Hematopoietic multipotent progenitor cell treated with erythropoietin and hydrocortisone succinate and interleukin-3 and kit ligand, for 17 days (in vitro differentiated cells): ENCODE data around the gene TFB2M.

ENCODE experiments used
- DNase-seq: peaks from one replicate; pipeline ENCODE4 v3.0.0-alpha.2; 2015; ENCODE audit warnings: low spot score

Gene TFB2M

DNA sequence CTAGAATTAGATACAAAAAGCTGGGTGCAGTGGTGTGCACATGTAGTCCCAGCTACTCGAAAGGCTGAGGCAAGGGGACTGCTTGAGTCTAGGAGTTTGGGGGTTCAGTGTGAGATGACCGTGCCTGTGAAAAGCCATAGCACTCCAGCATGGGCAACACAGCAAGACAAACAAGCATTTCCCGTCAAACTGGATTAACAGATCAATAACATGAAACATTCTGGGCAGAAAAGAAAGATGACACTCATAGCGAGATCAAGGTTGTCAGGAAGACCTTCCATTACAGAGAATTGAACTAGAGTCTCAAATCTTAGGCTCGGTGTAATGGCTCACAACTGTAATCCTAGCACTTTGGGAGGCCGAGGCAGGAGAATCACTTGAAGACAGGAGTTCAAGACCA, 14.0 kb downstream of the TFB2M start:
- no peak for DNase-seq

GRCh38 chr1:246550402-246550801, 15.7 kb downstream of the TFB2M start:
- no peak for DNase-seq

- no peak for DNase-seq
Observed at GRCh38 chr1:246549665-246550064, 16.4 kb downstream of the TFB2M start.

DNA sequence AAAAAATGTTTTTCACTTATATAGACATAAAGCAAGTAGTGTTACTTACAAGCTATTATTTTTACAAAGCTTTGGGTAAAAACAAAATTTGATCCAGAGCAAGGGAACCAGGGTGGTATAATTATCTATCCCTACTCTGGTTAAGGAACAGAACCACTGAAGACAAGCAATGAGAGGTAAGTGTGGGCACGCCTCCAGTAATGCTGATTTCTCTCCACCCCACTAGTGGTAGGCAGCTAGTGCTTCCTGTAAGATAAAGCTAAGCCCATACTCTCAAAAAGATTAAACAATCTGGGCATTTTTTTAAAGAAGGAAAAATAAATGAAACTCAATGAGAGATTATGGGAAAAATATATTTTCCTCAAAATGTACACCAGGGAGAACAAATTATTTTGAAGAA, 22.1 kb downstream of the TFB2M start:
- no peak for DNase-seq

- no peak for DNase-seq
Observed at GRCh38 chr1:246540738-246541491, 25.1 kb downstream of the TFB2M start.

DNA sequence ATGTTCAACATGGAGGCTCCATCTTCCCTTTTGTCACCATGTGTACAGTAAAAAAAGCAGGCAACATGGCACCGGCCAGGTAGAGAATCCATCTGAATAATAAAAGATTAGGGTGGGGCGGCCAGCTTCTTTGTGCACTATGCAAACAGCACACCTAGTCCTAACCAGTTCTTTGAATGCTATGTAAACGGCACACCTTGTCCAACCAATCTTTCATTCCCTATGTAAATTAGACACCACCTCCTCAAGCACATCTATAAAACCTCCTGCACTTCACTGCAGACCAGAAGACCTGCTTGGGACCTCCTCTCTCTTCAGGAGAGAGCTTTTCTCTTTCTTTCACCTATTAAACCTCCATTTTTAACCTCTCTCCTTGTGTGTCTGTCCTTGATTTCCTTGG, 28.2 kb downstream of the TFB2M start:
- DNase-seq, result no peak

- DNase-seq, result no peak
Observed at GRCh38 chr1:246537441-246537840, 28.6 kb downstream of the TFB2M start.

DNA sequence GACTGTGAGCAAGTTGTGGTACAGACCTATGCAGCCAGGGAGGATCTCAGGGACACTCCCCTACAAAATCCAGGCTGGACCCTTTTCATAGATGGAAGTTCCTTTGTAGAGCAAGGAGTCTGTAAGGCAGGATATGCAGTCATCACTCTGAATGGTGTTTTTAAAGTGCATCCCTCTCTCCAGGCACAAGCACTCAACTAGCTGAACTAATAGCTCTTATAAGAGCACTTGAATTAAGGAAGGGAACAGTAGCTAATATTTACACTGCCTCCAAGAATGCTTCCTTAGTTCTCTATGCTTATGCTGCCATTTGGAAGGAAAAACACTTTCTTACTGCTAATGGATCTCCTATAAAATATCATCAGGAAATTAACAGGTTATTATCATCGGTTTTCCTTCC, 31.9 kb downstream of the TFB2M start:
- no peak for DNase-seq

DNA sequence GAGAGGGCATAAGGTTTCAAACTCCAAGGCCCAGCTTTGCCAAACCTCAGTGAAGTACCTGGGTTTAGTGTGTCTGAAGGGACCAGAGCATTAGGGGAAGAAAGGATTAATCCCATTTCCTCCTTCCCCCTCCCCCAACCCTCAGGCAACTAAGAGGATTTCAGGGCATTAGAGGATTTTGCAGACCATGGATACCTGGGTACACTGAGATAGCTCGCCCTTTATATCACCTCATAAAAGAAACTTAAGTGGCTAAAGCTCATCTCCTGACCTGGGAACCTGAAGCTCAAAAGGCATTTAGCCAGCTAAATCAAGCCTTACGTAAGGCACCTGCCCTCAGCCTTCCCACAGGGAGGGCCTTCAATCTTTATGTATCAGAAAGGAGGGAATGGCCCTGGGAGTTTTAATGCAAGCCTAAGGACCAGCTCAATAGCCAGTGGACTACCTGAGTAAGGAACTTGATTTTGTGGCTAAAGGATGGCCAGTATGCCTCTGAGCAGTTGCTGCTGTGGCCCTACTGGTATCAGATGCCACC, 32.6 kb downstream of the TFB2M start:
- no peak for DNase-seq

DNA sequence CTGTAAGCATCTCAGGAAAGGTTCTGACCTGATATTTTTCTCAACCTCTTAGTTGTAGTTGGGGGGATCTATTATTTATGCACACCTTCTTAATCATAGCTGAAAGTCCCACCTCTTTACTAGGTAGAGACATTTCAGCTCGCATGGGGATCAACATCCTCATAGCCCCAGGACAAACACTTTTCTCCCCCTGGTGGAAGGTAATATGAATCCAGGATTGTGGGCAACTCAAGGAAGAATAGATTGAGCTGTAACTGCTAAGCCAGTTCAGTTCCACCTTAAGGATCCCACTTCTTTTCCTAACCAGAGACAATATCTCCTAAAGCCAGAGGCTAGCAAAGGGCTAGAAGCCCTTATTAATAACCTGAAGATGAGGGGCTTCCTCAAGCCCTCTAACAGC, 33.5 kb downstream of the TFB2M start:
- DNase-seq, result no peak

DNA sequence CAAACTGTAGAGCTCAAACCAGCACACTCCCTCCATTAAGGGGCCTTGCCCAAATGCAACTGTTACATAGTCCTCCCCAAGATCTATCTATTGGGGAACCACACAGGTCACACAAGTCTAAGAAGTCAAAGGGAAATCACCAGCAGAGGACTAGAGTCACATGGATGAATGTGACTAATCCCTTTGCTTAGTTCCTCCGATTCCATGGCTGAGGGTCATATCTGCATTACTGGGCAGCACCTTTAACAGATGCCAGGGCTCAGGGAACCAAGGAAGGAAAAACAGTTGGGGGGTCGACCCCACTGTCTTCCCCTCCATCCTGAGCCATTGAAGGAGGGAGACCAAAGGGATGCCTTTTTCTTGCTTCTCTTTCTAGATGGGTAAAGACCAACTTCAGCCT, 35.6 kb downstream of the TFB2M start:
- DNase-seq, result no peak

DNA sequence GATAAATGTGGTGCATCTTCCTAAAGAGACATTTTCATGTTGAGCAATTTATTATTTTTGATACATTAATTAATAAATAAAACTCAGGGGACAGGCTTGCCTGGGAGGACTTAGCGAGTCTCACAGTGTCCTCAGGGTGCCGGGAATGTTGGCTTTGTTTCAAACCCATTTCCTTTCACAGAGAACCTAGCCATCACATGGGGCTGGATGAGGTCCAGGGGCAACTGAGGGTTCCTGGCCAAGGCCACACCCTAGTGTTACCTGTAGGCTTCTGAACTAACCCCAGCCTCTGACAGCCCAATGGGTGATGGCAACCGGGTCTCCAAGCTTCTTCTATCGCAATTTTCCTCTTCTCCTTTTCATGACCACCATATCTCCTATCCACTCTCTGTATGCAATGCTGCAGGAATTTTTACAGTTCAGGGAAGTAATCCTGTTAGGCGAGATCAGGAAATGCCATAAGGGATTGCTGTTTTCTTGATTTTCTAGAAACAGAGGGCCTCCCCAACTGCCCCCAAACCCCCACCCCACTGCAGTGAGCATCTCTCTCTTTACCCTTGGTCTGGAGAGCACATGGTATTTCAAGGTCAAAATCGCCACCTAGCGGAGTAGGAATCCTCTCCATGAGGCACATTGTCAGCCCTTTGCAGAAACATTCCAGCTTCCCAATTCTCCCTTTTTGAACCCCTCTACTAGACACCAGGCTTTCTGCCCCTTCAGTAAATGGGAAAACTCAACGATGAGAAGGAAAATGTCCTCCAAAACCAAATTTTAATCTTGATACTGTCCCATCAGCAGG, 36.9 kb downstream of the TFB2M start:
- DNase-seq, result no peak

GRCh38 chr1:246527402-246528088, 38.5 kb downstream of the TFB2M start:
- DNase-seq, result no peak

- DNase-seq, result no peak
Observed at GRCh38 chr1:246526915-246527314, 39.1 kb downstream of the TFB2M start.

GRCh38 chr1:246526380-246526779, 39.7 kb downstream of the TFB2M start:
- no peak for DNase-seq

- DNase-seq, result no peak
Observed at GRCh38 chr1:246519514-246519913, 46.5 kb downstream of the TFB2M start.

GRCh38 chr1:246518456-246519205, 47.4 kb downstream of the TFB2M start:
- no peak for DNase-seq

DNA sequence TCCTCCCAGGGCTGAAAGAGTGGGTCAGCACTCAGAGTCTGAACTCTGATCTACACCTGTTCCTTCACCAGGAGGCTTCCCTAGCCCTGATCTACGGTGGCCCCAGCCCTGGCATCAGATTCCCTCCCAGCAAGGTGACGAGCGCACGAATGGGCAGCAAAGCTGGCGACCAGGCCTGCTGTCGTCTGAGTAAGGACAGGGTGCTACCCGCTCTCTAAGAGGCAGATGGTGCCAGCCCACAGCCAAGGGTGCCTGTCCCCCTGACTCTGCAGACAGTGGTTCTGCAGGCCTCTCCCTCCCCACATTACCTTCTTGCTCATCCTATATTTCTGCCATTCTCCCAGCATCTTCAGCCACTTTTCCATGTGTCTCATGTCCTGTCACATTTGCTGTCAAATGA, 48.7 kb downstream of the TFB2M start:
- DNase-seq, result no peak

DNA sequence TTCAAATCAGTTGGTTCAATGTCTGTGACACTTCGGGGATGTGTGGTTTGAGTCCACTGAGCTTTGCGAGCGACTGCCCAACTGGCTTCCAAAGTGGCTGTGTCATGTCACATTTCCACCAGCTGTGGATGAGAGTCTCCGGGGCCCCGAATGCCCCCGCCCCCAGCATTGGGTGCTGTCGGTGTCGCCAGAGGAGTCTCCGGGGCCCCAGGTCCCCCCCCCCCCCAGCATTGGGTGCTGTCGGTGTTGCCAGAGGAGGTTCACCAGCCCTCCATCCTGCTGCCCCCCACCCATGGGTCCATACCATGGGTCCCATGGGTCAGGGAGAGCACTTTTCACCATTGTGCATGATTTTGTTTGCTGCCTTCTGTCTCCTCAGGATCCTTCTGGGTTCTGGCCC, 49.9 kb downstream of the TFB2M start:
- DNase-seq, result no peak

DNA sequence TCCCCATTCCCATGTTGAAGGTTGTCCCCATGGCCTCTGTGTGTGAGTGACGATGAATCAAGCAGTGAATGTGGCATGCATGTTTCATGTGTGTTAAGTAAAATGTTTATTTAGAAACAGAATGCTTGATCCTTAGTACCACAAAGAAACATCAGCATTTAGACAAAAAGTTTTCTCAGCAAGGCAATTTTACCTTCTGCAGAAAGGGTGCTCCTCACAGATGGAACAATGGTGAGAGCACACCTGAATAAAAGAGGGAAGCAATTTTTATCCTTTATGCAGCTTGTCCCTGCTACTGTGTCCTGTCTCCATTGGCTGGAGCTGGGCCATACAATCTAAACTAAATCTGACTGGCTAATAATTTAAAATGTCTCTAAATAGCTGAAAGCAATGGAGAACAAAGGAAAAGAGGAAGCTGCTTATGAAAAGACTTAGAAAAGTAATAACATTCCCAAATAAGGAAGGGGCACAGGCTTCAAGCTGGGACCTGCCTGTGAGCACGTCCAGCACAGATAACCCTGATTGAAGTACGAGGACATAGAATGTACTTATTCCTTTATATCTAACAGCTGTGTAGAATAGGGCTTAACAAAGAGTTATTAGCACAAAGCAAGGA, 50.6 kb downstream of the TFB2M start:
- no peak for DNase-seq

- no peak for DNase-seq
Observed at GRCh38 chr1:246513619-246514343, 52.3 kb downstream of the TFB2M start.
